SU-DHL-6 (cell line): ENCODE data around the gene WDR93.
A peak's percentile ranks its signal among the peaks of the same experiment; 100 is the strongest.

Experiments used
- H2AFZ ChIP-seq: fragments of 200-600 bp; sonication (generic); 2 replicates; pipeline ENCODE4 v1.6.1; 2014; ENCODE audit warnings: low read depth, mild to moderate bottlenecking, moderate library complexity, mixed read lengths, antibody characterized with exemption, low read length; ENCODE audit not compliant: severe bottlenecking
- H3F3A ChIP-seq: fragments of 200-600 bp; shearing (Covaris generic); 2 replicates; pipeline ENCODE4 v1.6.0; 2016; ENCODE audit warnings: antibody characterized with exemption, mild to moderate bottlenecking; ENCODE audit not compliant: insufficient read depth
- H3K27ac ChIP-seq: fragments of 200-600 bp; sonication (generic); 2 replicates; pipeline ENCODE4 v1.5.1; 2016; ENCODE audit warnings: low read depth, mild to moderate bottlenecking, low read length, moderate library complexity, mixed read lengths
- H3K27me3 ChIP-seq: fragments of 200-600 bp; sonication (generic), shearing (Covaris generic); 2 replicates; pipeline ENCODE4 v1.6.0; 2014; ENCODE audit warnings: mild to moderate bottlenecking, low read length
- H3K36me3 ChIP-seq: fragments of 200-600 bp; sonication (generic); 2 replicates; pipeline ENCODE4 v1.6.1; 2014; ENCODE audit warnings: mild to moderate bottlenecking, low read length, mixed read lengths
- H3K4me2 ChIP-seq: fragments of 300-600, 200-600 bp; shearing (Covaris generic), sonication (generic); 2 replicates; pipeline ENCODE4 v1.6.0; 2014; ENCODE audit warnings: low read length, low read depth, mild to moderate bottlenecking; ENCODE audit not compliant: poor library complexity, severe bottlenecking
- H3K4me3 ChIP-seq: fragments of 200-600 bp; sonication (generic); 2 replicates; pipeline ENCODE4 v1.5.1; 2014; ENCODE audit warnings: antibody characterized with exemption, low read length, mild to moderate bottlenecking, mixed read lengths; ENCODE audit not compliant: insufficient read depth, poor library complexity, severe bottlenecking
- H3K79me2 ChIP-seq: fragments of 200-600 bp; sonication (generic); 2 replicates; pipeline ENCODE4 v1.6.1; 2014; ENCODE audit warnings: mild to moderate bottlenecking, low read length, moderate library complexity; ENCODE audit not compliant: insufficient read depth
- H3K9ac ChIP-seq: fragments of 200-600 bp; sonication (generic); 2 replicates; pipeline ENCODE4 v1.7.0; 2014; ENCODE audit warnings: mild to moderate bottlenecking, low read length
- H3K9me2 ChIP-seq: fragments of 200-600 bp; sonication (generic); replicated peaks from 2 replicates; pipeline ENCODE4 v1.6.1; 2014; ENCODE audit warnings: low read length; ENCODE audit not compliant: insufficient read depth
- H3K9me3 ChIP-seq: fragments of 200-600 bp; sonication (generic); 2 replicates; pipeline ENCODE4 v1.6.1; 2014; ENCODE audit warnings: low read length, mixed read lengths; ENCODE audit not compliant: insufficient read depth
- H4K20me1 ChIP-seq: fragments of 200-600 bp; sonication (generic); 2 replicates; pipeline ENCODE4 v1.6.1; 2014; ENCODE audit warnings: low read depth, mild to moderate bottlenecking, antibody characterized with exemption, low read length, moderate library complexity, mixed read lengths
- CTCF ChIP-seq: fragments of 200-600 bp; sonication (generic); IDR thresholded peaks from one replicate; pipeline ENCODE4 v1.5.1; 2017; ENCODE audit warnings: antibody characterized with exemption, mild to moderate bottlenecking, low read length, moderate library complexity; ENCODE audit not compliant: insufficient read depth, poor library complexity, severe bottlenecking
- EZH2phosphoT487 ChIP-seq: fragments of 200-600 bp; sonication (generic), shearing (Covaris generic); conservative IDR thresholded peaks from 2 replicates; pipeline ENCODE4 v1.6.1; 2018; ENCODE audit warnings: mild to moderate bottlenecking, antibody characterized with exemption, low read length, moderate library complexity, mixed read lengths

Gene WDR93

GRCh38 chr15:89732451-89733172 is 42.0 kb downstream of the WDR93 start:
- H3K27ac ChIP-seq, result no peak overlapping the region
- H3K9me3 ChIP-seq, result no peaks in the 10 kb centered on the region
- no peaks in the 10 kb centered on the region for H3K27me3 ChIP-seq
- H3K4me2 ChIP-seq, result no peak overlapping the region
- no peaks in the 10 kb centered on the region for H3K9me2 ChIP-seq
- no peaks in the 10 kb centered on the region for H3K36me3 ChIP-seq
- H3K4me3 ChIP-seq, result no peak overlapping the region
- TF ChIP-seq EZH2phosphoT487 (no peak), CTCF (no peak)
- no peak overlapping the region for H3K9ac ChIP-seq
- H4K20me1 ChIP-seq, result no peaks in the 10 kb centered on the region
- H3F3A ChIP-seq, result no peaks in the 10 kb centered on the region
- no peak overlapping the region for H2AFZ ChIP-seq
- no peaks in the 10 kb centered on the region for H3K79me2 ChIP-seq

- Histone ChIP-seq H3K9me3 (no peaks in the 10 kb centered on the region), H3K36me3 (no peaks in the 10 kb centered on the region), H2AFZ (no peak overlapping the region), H3K27me3 (no peaks in the 10 kb centered on the region), H3K4me3 (no peak overlapping the region), H3K9me2 (no peaks in the 10 kb centered on the region), H3F3A (no peaks in the 10 kb centered on the region), H3K4me2 (no peak overlapping the region), H3K27ac (no peak overlapping the region), H3K79me2 (no peaks in the 10 kb centered on the region), H3K9ac (no peak overlapping the region), H4K20me1 (no peaks in the 10 kb centered on the region)
- TF ChIP-seq EZH2phosphoT487 (no peak), CTCF (no peak)
These were observed 45.2 kb downstream of the WDR93 start for GRCh38 chr15:89735773-89736172.

GRCh38 chr15:89740137-89740536 is 49.5 kb downstream of the WDR93 start:
- peak overlapping the region; percentile 57 for H2AFZ ChIP-seq

More at GRCh38 chr15:89740137-89740536, 49.5 kb downstream of the WDR93 start:
- Histone ChIP-seq H4K20me1 (no peaks in the 10 kb centered on the region), H3K9ac (peak overlapping the region; percentile 6; the same call in 1 of the 2 replicates), H3F3A (no peaks in the 10 kb centered on the region), H3K36me3 (no peaks in the 10 kb centered on the region), H3K27me3 (no peaks in the 10 kb centered on the region), H3K4me2 (peak overlapping the region; percentile 42), H3K9me3 (no peaks in the 10 kb centered on the region), H3K4me3 (no peak overlapping the region), H3K27ac (no peak overlapping the region), H3K9me2 (no peaks in the 10 kb centered on the region), H3K79me2 (no peaks in the 10 kb centered on the region)
- peak; percentile 57 for TF ChIP-seq CTCF
- no peak for TF ChIP-seq EZH2phosphoT487
